ENCODE results near the gene RHEB. TPM values are rescaled to one million over a fixed set of nuclear protein-coding genes. Genes with fewer than 3 reads are reported as not detected.
A peak's percentile ranks its signal among the peaks of the same experiment; 100 is the strongest.
"Not testable (repeated sequence)": the region's sequence is repeated elsewhere in the genome, so short reads cannot be mapped to it uniquely, and the experiment has no call there.

The RHEB gene
- total RNA-seq, 2 donors from 2014 or later = 66.8 to 67.6 TPM

- no peak overlapping the region for H3K27ac ChIP-seq
- intact Hi-C loops (cut with DNase I) = no loop called here
- H3K36me3 ChIP-seq = no peaks in the 10 kb centered on the region
- no peaks in the 10 kb centered on the region for H3K9me3 ChIP-seq
- H3K4me3 ChIP-seq = no peak overlapping the region
- H3K9ac ChIP-seq (ENCODE audit: low read depth in 2 of 2, low read length in 2 of 2) = no peak overlapping the region
- no peak for TF ChIP-seq CTCF (IDR thresholded peaks at IDR 0.05)
- DNase-seq = no peak
- H3K27me3 ChIP-seq = no peaks in the 10 kb centered on the region
- H3K4me1 ChIP-seq = no peaks in the 10 kb centered on the region
Observed at GRCh38 chr7:151529842-151530241, 10.1 kb upstream of the RHEB start.

- H3K4me1 ChIP-seq = no peaks in the 10 kb centered on the region
- H3K27ac ChIP-seq = no peak overlapping the region
- intact Hi-C loops (cut with DNase I) = no loop called here
- H3K36me3 ChIP-seq = no peaks in the 10 kb centered on the region
- H3K9ac ChIP-seq (ENCODE audit: low read depth in 2 of 2, low read length in 2 of 2) = no peak overlapping the region
- H3K4me3 ChIP-seq = no peak overlapping the region
- no peaks in the 10 kb centered on the region for H3K9me3 ChIP-seq
- no peaks in the 10 kb centered on the region for H3K27me3 ChIP-seq
- no peak for TF ChIP-seq CTCF (IDR thresholded peaks at IDR 0.05)
- DNase-seq = no peak
Observed at GRCh38 chr7:151524845-151525244, 5.2 kb upstream of the RHEB start.

- TF ChIP-seq CTCF (IDR thresholded peaks at IDR 0.05) = no peak
- no peak overlapping the region for H3K9ac ChIP-seq (ENCODE audit: low read depth in 2 of 2, low read length in 2 of 2)
- H3K4me1 ChIP-seq = no peaks in the 10 kb centered on the region
- no peaks in the 10 kb centered on the region for H3K27me3 ChIP-seq
- H3K36me3 ChIP-seq = no peaks in the 10 kb centered on the region
- intact Hi-C loops (cut with DNase I) = no loop called here
- no peak overlapping the region for H3K4me3 ChIP-seq
- no peaks in the 10 kb centered on the region for H3K9me3 ChIP-seq
- no peak overlapping the region for H3K27ac ChIP-seq
- no peak for DNase-seq
Observed at GRCh38 chr7:151524331-151524730, 4.6 kb upstream of the RHEB start.

- intact Hi-C loops (cut with DNase I) = no loop called here
Observed at GRCh38 chr7:151520419-151521261, 945 bp upstream of the RHEB start.

GRCh38 chr7:151518947-151519764, 539 bp downstream of the RHEB start:
- not testable (repeated sequence) for H3K36me3 ChIP-seq, H3K4me1 ChIP-seq, H3K27me3 ChIP-seq, H3K9me3 ChIP-seq
- peak overlapping the region; percentile 98 for H3K27ac ChIP-seq
- H3K4me3 ChIP-seq = peak overlapping the region; percentile 70
- intact Hi-C loops (cut with DNase I) = loop anchor here (5.0 kb wide), 1 partner anchor 57 kb away; no protein-coding TSS in a partner anchor
- H3K9ac ChIP-seq (ENCODE audit: low read depth in 2 of 2, low read length in 2 of 2) = peak overlapping the region; percentile 96 to 97
- peak; percentile 63 for DNase-seq

More at GRCh38 chr7:151520419-151521261, 945 bp upstream of the RHEB start:
- Histone ChIP-seq H3K9ac (ENCODE audit: low read depth in 2 of 2, low read length in 2 of 2) (peak overlapping the region; percentile 57 to 71), H3K9me3 (no peaks in the 10 kb centered on the region), H3K27me3 (no peaks in the 10 kb centered on the region), H3K27ac (peak overlapping the region; percentile 98), H3K36me3 (no peaks in the 10 kb centered on the region), H3K4me1 (peaks cover 3% of the 10 kb centered on the region), H3K4me3 (peak overlapping the region; percentile 42)
- peak; percentile 50 for DNase-seq
- no peak for TF ChIP-seq CTCF (IDR thresholded peaks at IDR 0.05)
